HG03565 (cell line): ENCODE measurements around the gene PPP3CA.
"Not testable (repeated sequence)": the region's sequence is repeated elsewhere in the genome, so short reads cannot be mapped to it uniquely, and the experiment has no call there.

ENCODE experiments used
- ATAC-seq: cut with Tn5 transposase; IDR thresholded peaks from one replicate; pipeline ENCODE4 v1.9.1; 2021; ENCODE audit warnings: mild to moderate bottlenecking, moderate library complexity; ENCODE audit not compliant: unreplicated experiment

Gene PPP3CA

GRCh38 chr4:101148551-101148950 is 198.8 kb downstream of the PPP3CA start:
- ATAC-seq, result no peak

GRCh38 chr4:101147283-101147682 is 200.0 kb downstream of the PPP3CA start:
- no peak for ATAC-seq

- ATAC-seq, result no peak
Measured at GRCh38 chr4:101145021-101145420, 202.3 kb downstream of the PPP3CA start.

- no peak for ATAC-seq
Measured at GRCh38 chr4:101142259-101142658, 205.1 kb downstream of the PPP3CA start.

GRCh38 chr4:101141855-101142254 is 205.5 kb downstream of the PPP3CA start:
- no peak for ATAC-seq

GRCh38 chr4:101141230-101141629 is 206.1 kb downstream of the PPP3CA start:
- no peak for ATAC-seq

- ATAC-seq, result no peak
Measured at GRCh38 chr4:101140228-101140627, 207.1 kb downstream of the PPP3CA start.

- no peak for ATAC-seq
Measured at GRCh38 chr4:101136373-101137370, 210.7 kb downstream of the PPP3CA start.

GRCh38 chr4:101135371-101136010 is 211.8 kb downstream of the PPP3CA start:
- peak; percentile 45 for ATAC-seq

GRCh38 chr4:101131058-101131457 is 216.3 kb downstream of the PPP3CA start:
- ATAC-seq, result not testable (repeated sequence)

GRCh38 chr4:101128898-101129297 is 218.4 kb downstream of the PPP3CA start:
- not testable (repeated sequence) for ATAC-seq

- no peak for ATAC-seq
Measured at GRCh38 chr4:101128473-101128872, 218.9 kb downstream of the PPP3CA start.

- no peak for ATAC-seq
Measured at GRCh38 chr4:101127176-101127790, 220.0 kb downstream of the PPP3CA start.

GRCh38 chr4:101126059-101126458 is 221.3 kb downstream of the PPP3CA start:
- no peak for ATAC-seq

- ATAC-seq, result no peak
Measured at GRCh38 chr4:101125045-101125942, 222.0 kb downstream of the PPP3CA start.

GRCh38 chr4:101123231-101123630 is 224.1 kb downstream of the PPP3CA start:
- no peak for ATAC-seq

- ATAC-seq, result no peak
Measured at GRCh38 chr4:101122019-101122418, 225.3 kb downstream of the PPP3CA start.

GRCh38 chr4:101119141-101119540 is 228.2 kb downstream of the PPP3CA start:
- no peak for ATAC-seq

- no peak for ATAC-seq
Measured at GRCh38 chr4:101118617-101119016, 228.7 kb downstream of the PPP3CA start.

GRCh38 chr4:101115887-101116286 is 231.4 kb downstream of the PPP3CA start:
- ATAC-seq, result no peak
